ENCODE results near the gene PHF2.

GRCh38 chr9:93541005-93541404 is 35.4 kb upstream of the PHF2 start:
- TF ChIP-seq POLR2A (conservative IDR thresholded peaks at IDR 0.05), result no peak
- no peak for TF ChIP-seq DPF2 (IDR thresholded peaks at IDR 0.05)
- no peak for TF ChIP-seq TFAP4 (CRISPR knock-in tag; IDR thresholded peaks at IDR 0.05; ENCODE audit: borderline replicate concordance)
- TF ChIP-seq SNIP1 (IDR thresholded peaks at IDR 0.05; ENCODE audit: low read depth), result no peak
- TF ChIP-seq CTCF (IDR thresholded peaks at IDR 0.05 in 2 of 3, conservative IDR thresholded peaks at IDR 0.05 in 1 of 3; ENCODE audit: insufficient read depth in 2 of 3, low read depth in 1 of 3, low read length in 3 of 3), result no peak
- TF ChIP-seq TARDBP (IDR thresholded peaks at IDR 0.05), result no peak
- TF ChIP-seq ZBTB33 (CRISPR knock-in tag; IDR thresholded peaks at IDR 0.05), result no peak
- no peak for TF ChIP-seq TOE1 (IDR thresholded peaks at IDR 0.05; ENCODE audit: borderline replicate concordance)
- no peak for TF ChIP-seq TOE1 (CRISPR knock-in tag; IDR thresholded peaks at IDR 0.05; ENCODE audit: borderline replicate concordance, low read depth)
- no peak for TF ChIP-seq ZNF766 (CRISPR knock-in tag; conservative IDR thresholded peaks at IDR 0.05)
- TF ChIP-seq RFX5 (IDR thresholded peaks at IDR 0.05; ENCODE audit: low read depth, low read length), result no peak
- TF ChIP-seq BCOR (IDR thresholded peaks at IDR 0.05), result no peak
